Activated CD8-positive, alpha-beta memory T cell treated with anti-CD3 and anti-CD28 coated beads, Interleukin-2, amount 50 U/mL, for 1 hour (primary cell): Measurements from ENCODE around the gene ENTPD6.
"Not testable (repeated sequence)": the region's sequence is repeated elsewhere in the genome, so short reads cannot be mapped to it uniquely, and the experiment has no call there.

Experiments
- DNase-seq: peaks from one replicate; pipeline ENCODE4 v3.0.0-alpha.2; 2020; ENCODE audit errors: extremely low read depth

The ENTPD6 gene

GRCh38 chr20:25195014-25195961, at the start of gene ENTPD6:
Gene ENTPD6, plus strand, starts transcription at chr20:25195712. Its CDS starts 10,825 bp downstream, at chr20:25206537.
- peak; percentile 79 for DNase-seq

- no peak for DNase-seq
These were observed 48.5 kb upstream of the ENTPD6 start for GRCh38 chr20:25146976-25147375.

GRCh38 chr20:25147716-25148115, 47.8 kb upstream of the ENTPD6 start:
- no peak for DNase-seq

GRCh38 chr20:25148181-25148981, 47.1 kb upstream of the ENTPD6 start:
- DNase-seq, result peak; percentile 31

GRCh38 chr20:25148982-25149846, 46.3 kb upstream of the ENTPD6 start:
- no peak for DNase-seq

- DNase-seq, result no peak
These were observed 45.5 kb upstream of the ENTPD6 start for GRCh38 chr20:25150016-25150415.

- no peak for DNase-seq
These were observed 37.5 kb upstream of the ENTPD6 start for GRCh38 chr20:25158043-25158442.

GRCh38 chr20:25160467-25160866, 35.0 kb upstream of the ENTPD6 start:
- DNase-seq, result no peak

GRCh38 chr20:25160897-25161296, 34.6 kb upstream of the ENTPD6 start:
- DNase-seq, result no peak

GRCh38 chr20:25165128-25165527, 30.4 kb upstream of the ENTPD6 start:
- no peak for DNase-seq

- not testable (repeated sequence) for DNase-seq
These were observed 29.3 kb upstream of the ENTPD6 start for GRCh38 chr20:25166105-25166782.

GRCh38 chr20:25173321-25173720, 22.2 kb upstream of the ENTPD6 start:
- DNase-seq, result no peak

- DNase-seq, result no peak
These were observed 21.6 kb upstream of the ENTPD6 start for GRCh38 chr20:25173886-25174308.

- no peak for DNase-seq
These were observed 19.3 kb upstream of the ENTPD6 start for GRCh38 chr20:25176184-25176583.

GRCh38 chr20:25177890-25178321, 17.6 kb upstream of the ENTPD6 start:
- DNase-seq, result no peak

- no peak for DNase-seq
These were observed 16.7 kb upstream of the ENTPD6 start for GRCh38 chr20:25178563-25179438.

GRCh38 chr20:25179439-25180089, 15.9 kb upstream of the ENTPD6 start:
- no peak for DNase-seq

- DNase-seq, result not testable (repeated sequence)
These were observed 11.1 kb upstream of the ENTPD6 start for GRCh38 chr20:25184391-25184790.

GRCh38 chr20:25187220-25187619, 8.3 kb upstream of the ENTPD6 start:
- DNase-seq, result no peak
